GM08714 (cell line): Measurements from ENCODE around the gene CCDC181.
"Not testable (repeated sequence)": the region's sequence is repeated elsewhere in the genome, so short reads cannot be mapped to it uniquely, and the experiment has no call there.

Experiments used
- H3K4me3 ChIP-seq: fragments of 200-500 bp; sonication (Bioruptor generic); 2 replicates; pipeline ENCODE4 v1.5.1; 2014; ENCODE audit warnings: mild to moderate bottlenecking, low read length, inconsistent platforms
- ZNF274 ChIP-seq: IDR thresholded peaks from 2 replicates; pipeline ENCODE4 v1.6.1; 2012; ENCODE audit warnings: mild to moderate bottlenecking, low read depth, low read length

Gene CCDC181

DNA sequence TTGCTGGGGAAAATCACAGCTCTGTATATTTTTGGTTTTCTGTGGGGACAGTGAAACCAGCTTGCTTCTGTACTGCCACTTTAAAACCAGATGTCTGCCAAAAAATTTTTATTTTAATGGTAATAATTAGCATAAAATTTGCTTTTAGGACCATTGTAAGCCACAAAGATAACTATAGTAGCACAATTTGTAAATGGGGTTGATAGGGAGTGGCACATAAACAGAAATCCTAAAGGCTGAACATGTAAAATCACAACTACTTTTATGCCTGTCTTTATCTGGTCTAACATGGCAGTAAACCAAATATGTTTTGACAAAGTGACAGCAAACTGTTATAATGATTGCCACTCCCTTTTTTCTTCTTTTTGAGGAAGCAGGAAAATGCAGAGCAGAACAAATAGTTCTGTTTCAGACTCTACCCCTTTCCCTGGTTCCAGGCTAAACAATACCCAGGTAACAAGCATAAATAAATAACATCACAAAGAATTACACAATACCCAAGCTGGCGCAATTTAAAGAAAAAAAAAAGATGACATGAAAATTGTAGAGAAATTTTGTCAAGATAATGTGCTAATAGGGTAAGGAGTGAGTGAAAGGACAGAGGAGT is 24.0 kb upstream of the CCDC181 start:
- TF ChIP-seq ZNF274: no peak
- no peak overlapping the region for H3K4me3 ChIP-seq

DNA sequence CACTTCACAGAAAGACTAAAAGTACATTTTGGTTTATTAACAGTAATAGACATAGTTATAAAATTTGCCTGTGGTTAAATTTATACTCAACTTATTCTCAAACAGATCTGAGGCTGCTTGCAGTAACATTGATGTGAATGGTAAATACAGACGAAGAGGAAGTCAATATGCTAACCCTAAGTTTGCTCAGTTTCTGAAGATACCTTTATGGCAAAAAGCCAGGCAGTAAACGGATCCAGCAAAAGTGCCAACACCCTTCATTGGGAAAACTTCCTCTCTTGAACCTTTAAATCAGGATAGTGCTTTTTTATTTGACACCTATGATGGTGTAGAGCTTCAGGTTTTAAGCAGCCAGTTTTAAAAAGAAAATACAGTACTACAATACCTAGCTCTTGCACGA is 16.6 kb upstream of the CCDC181 start:
- no peak for TF ChIP-seq ZNF274

DNA sequence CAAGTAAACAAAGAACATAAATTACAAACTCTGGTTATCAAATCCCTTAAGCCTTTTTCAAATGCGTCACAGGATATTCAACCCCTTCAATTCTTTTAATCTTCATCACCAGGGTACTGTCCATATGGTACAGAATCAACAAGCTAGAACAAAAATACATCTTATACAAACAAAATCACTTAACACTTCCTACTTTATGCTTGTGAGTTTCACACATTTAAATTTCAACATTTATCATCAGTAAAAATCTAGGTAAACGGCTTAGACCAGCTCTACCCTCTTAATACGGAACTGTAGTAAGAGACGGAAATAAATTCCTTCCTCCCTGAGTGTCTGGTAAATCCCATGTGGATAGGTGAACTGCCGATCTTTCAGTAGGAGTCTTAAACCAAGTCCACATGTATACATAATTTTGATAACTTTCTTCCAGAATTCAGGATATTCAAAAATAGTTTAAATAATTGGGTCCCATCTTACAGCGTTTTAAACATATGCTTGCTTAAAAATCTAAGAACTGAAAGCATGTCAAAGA is 1.0 kb downstream of the CCDC181 start:
- TF ChIP-seq ZNF274: no peak
- H3K4me3 ChIP-seq: no peak overlapping the region

More for the DNA sequence above, 16.6 kb upstream of the CCDC181 start:
- no peak overlapping the region for H3K4me3 ChIP-seq

DNA sequence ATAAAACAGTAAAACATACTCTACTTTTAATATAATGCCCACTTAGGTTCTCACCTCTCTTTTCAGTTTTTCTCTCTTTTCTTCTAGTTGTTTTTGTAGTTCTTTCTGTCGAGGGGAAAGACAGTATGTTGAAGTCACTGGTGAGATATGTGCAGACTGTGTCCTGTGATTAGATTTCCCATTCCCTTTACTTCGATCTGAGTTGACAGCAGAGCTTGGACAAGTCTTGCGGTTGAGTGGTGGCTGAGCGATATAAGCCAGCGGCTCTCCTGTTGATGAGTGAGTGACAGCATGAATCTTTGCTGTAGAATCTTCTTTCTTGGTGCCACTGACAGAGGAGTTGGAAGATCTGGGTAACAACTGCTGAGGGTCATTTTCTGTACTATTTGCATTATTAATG is 6.0 kb downstream of the CCDC181 start:
- TF ChIP-seq ZNF274: no peak
- H3K4me3 ChIP-seq: no peak overlapping the region

DNA sequence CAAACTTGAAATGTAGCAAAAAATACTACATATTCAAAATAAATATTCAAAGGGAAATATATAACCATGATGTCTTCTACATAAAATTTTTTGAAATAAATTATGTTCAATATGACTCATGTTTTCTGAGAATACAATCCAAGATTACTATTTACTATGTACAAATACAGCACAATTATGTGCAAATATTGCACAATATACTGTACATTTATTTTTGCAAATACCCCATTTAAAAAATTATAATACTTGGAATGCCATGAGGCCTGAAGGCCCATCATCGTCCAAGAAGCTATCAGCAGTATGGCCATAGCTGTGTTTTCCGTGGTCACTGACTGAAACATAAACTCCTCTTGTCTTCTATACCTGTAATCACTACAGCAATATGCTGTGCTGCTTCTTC is 12.3 kb downstream of the CCDC181 start:
- TF ChIP-seq ZNF274: no peak
- H3K4me3 ChIP-seq: no peak overlapping the region

DNA sequence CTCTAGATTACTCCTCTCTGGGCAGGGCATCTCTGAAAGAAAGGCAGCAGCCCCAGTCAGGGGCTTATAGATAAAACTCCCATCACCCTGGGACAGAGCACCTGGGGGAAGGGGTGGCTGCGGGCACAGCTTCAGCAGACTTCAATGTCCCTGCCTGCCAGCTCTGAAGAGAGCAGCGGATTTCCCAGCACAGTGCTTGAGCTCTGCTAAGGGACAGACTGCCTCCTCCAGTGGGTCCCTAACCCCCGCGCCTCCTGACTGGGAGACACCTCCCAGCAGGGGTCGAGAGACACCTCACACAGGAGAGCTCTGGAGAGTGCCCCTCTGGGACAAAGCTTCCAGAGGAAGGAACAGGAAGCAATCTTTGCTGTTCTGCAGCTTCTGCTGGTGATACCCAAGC is 18.9 kb downstream of the CCDC181 start:
- not testable (repeated sequence) for H3K4me3 ChIP-seq

DNA sequence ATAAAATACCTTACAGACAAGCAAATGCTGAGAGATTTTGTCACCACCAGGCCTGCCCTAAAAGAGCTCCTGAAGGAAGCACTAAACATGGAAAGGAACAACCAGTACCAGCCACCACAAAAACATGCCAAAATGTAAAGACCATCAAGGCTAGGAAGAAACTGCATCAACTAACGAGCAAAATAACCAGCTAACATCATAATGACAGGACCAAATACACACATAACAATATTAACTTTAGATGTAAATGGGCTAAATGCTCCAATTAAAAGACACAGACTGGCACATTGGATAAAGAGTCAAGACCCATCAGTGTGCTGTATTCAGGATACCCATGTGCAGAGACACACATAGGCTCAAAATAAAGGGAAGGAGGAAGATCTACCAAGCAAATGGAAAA is 24.7 kb downstream of the CCDC181 start:
- H3K4me3 ChIP-seq: not testable (repeated sequence)

DNA sequence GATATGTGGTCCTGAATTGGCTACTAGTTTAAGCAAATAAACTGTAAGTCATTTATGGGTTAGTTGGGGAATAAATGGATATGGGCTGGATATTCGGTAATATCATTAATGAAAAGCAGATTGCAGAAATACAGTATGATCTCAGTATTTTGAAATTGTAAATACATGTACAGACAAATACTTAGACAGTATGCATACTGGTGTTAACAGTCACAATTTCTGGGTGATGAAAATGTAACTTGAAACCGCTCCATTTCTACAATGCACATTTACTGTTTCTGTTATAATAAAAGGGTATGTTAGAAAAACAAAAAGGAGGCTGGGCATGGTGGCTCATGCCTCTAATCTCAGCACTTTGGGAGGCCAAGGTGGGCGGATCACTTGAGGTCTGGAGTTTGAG is 31.3 kb downstream of the CCDC181 start:
- TF ChIP-seq ZNF274: no peak
- H3K4me3 ChIP-seq: no peak overlapping the region

DNA sequence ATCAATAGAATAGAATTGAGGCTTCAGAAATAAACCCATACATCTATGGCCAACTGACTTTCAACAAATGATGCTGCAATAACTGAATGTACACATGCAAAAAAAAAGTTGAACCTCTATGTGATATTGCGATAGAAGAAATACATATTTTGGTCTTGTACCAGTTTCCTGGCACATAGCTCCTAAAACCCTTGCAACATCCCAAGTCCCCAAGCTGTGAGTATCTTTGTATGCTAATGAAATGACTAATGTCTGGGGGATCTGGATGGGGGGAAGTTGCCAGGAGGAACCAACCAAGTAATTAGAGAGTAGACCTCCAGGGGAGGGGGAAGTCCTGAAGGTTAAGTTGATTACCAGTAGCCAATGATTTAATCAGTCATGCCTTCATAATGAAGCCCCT is 34.9 kb downstream of the CCDC181 start:
- H3K4me3 ChIP-seq: no peak overlapping the region
- TF ChIP-seq ZNF274: no peak

DNA sequence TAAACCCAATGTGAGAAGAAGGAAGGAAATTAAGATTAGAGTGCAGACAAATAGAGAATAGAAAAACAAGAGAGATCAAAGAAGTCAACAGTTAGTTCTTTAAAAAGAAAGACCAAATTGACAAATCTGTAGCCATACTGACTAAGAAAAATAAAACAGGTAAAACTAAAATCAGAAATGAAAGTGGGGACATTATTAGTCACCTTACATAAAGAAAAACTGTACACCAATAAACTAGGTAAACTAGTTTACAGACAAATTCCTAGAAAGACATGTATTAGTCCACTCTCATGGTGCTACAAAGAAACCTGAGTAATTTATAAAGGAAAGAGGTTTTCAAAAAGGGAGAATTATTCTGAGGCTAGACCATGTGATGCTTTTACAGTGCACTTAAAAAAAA is 37.0 kb downstream of the CCDC181 start:
- no peak for TF ChIP-seq ZNF274
- H3K4me3 ChIP-seq: no peak overlapping the region

DNA sequence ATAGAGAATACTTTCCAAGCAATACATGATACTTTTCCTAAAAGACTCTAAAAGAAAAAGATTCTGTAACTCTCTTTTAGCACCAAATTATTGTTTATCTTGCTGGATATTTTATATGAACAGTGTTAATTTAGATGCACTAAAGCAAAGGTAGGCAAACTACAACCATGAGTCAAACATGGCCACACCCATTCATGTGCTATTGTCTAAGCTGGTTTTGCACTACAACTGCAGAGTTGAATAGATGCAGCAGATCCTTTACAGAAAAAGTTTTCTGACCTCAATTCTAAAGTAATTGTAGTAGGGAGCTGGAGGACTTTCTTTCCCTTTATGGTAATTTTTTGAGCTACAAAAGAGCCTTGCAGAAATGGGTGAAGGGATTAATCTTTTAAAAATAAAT is 39.9 kb downstream of the CCDC181 start:
- no peak for TF ChIP-seq ZNF274
- H3K4me3 ChIP-seq: no peak overlapping the region

DNA sequence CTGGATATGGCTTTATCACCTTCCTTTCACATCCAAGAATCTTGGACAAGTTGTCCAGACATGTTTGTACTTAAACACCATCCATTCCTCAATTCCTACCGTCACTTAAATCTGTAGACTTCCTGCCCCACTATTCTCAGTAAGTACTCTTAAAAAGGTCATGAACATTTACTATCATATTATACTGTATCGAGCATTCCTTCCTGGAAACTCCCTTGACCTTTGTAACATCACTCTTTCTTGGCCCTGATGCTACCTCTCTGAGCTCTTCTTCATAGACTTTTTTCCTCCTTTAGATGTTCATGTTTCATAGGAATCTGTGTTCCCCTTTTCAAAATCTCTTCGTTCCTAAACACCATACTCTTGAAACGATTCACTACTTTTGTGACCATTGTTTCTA is 43.8 kb downstream of the CCDC181 start:
- TF ChIP-seq ZNF274: no peak
- H3K4me3 ChIP-seq: no peak overlapping the region

DNA sequence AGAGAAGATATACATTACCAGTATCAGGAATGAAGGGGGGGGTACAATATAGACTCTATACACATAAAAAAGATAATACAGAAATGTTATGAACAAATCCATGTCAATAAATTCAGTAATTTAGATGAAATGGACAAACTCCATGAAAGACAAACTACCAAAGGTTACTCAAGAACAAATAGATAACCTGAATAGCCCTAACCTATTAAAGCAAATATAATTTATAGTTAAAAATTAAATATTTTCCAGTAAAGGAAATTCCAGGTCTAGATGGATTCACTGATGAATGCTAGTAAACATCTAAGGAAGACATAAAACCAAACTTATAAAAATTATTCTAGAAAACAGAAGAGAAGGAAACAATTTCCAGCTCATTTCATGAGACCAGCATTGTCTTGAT is 46.1 kb downstream of the CCDC181 start:
- no peak for TF ChIP-seq ZNF274

DNA sequence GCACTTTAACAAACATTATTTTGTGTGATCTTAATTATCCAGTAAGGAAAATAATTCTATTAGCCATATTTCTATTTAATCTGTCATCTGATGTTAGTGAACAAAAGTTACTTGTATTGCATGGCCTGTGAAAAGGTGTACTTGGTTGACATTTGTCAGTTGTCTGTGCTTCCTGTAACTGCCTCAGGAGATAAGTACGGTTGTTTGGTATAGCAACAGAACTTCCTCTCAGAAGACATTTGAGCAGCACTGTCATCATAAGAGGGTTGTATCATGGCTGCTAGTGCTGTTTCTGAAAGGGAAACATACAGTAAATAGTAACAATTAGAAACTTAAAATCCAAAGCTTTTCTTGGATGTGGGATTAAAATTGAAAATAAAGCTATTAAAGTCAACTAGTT is 55.9 kb downstream of the CCDC181 start:
- H3K4me3 ChIP-seq: no peak overlapping the region
- TF ChIP-seq ZNF274: no peak

More for the DNA sequence above, 46.1 kb downstream of the CCDC181 start:
- no peak overlapping the region for H3K4me3 ChIP-seq

DNA sequence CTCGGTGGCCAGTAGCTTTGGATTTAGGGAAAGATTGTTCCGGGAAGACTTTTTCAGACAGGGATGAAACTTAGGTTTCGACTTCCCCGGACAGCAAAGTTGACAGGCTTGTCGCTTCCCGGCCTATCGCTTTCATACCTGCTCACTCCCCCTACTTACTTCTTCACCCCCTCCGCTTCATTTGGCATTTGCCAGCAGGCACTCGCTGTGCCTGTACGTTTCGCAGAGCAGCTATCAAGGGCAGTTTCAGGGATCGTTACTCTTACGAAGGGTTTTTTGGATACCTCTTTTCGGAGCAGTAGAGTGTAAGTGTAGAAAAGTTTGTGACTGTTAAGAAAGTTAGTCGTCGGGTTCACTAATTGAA is 58.9 kb downstream of the CCDC181 start:
- no peak for TF ChIP-seq ZNF274

DNA sequence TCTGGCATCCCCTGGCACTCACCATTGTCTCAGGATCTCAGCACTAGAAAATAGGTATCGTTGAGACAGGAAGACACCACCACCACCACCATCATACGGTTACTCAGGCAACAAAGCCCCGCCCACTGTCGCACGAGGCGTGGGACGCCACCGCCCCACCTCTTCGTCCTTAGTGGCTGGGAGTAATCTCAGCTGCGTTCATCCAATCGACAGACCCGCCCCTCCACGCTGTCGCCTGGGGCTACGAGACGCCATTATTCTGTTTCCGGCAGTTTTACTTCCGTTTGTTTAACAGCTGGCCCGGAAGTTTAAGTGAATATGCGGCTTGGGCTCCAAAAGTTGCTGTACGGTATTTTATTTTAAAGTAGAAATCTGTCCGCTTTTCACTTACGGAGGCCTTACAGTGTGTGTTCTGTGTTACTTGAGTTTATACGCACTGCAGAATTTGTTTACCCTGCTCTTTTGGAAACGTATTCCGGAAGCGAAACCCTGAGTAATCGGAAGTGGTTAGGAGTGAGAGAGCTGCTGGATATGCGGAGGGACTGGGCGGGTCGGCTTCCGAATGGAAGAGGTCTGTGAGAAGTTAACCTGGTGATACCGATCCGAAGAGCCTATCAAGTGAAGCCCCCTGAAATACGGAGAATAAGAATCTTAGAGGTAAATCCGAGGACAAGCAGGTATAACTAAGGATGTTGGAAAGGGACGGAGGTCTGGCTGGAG is 59.4 kb downstream of the CCDC181 start, which contains the start of the genes BLZF1 and NME7:
TSS of gene BLZF1 (plus strand) at position 510 of the 720 bp plus-strand sequence. CDS start 1,328 bp downstream, outside the sequence.
TSS of gene NME7 (minus strand) at position 112 of the 720 bp plus-strand sequence. CDS start at position 25, 87 bp downstream.
- TF ChIP-seq ZNF274: no peak

More for the DNA sequence above, 58.9 kb downstream of the CCDC181 start:
- peak overlapping the region; percentile 89 for H3K4me3 ChIP-seq

More for the DNA sequence above, 59.4 kb downstream of the CCDC181 start, which contains the start of the genes BLZF1 and NME7:
- peak within 1 kb of the TSS; percentile 89 for H3K4me3 ChIP-seq
